Measurements from ENCODE around the gene CXCL10.

GRCh38 chr4:76007089-76007862 lies 16.0 kb downstream of the CXCL10 start, which contains the start of gene CXCL9:
- TF ChIP-seq, protein P1, sequence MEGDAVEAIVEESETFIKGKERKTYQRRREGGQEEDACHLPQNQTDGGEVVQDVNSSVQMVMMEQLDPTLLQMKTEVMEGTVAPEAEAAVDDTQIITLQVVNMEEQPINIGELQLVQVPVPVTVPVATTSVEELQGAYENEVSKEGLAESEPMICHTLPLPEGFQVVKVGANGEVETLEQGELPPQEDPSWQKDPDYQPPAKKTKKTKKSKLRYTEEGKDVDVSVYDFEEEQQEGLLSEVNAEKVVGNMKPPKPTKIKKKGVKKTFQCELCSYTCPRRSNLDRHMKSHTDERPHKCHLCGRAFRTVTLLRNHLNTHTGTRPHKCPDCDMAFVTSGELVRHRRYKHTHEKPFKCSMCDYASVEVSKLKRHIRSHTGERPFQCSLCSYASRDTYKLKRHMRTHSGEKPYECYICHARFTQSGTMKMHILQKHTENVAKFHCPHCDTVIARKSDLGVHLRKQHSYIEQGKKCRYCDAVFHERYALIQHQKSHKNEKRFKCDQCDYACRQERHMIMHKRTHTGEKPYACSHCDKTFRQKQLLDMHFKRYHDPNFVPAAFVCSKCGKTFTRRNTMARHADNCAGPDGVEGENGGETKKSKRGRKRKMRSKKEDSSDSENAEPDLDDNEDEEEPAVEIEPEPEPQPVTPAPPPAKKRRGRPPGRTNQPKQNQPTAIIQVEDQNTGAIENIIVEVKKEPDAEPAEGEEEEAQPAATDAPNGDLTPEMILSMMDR (IDR thresholded peaks at IDR 0.05): no peak
- no peak for TF ChIP-seq POLR2A (IDR thresholded peaks at IDR 0.05)
